ENCODE results near the gene CXCL8. TPM values are rescaled to one million over a fixed set of nuclear protein-coding genes. Genes with fewer than 3 reads are reported as not detected.

Gene CXCL8
- polyA plus RNA-seq, 4 donors: 0.14 to 2.1 (median 0.34) TPM

- DNase-seq (ENCODE audit: low read depth in 4 of 4, low spot score in 2 of 4): no peak
Measured at GRCh38 chr4:73715659-73716058, 24.7 kb upstream of the CXCL8 start.

DNA sequence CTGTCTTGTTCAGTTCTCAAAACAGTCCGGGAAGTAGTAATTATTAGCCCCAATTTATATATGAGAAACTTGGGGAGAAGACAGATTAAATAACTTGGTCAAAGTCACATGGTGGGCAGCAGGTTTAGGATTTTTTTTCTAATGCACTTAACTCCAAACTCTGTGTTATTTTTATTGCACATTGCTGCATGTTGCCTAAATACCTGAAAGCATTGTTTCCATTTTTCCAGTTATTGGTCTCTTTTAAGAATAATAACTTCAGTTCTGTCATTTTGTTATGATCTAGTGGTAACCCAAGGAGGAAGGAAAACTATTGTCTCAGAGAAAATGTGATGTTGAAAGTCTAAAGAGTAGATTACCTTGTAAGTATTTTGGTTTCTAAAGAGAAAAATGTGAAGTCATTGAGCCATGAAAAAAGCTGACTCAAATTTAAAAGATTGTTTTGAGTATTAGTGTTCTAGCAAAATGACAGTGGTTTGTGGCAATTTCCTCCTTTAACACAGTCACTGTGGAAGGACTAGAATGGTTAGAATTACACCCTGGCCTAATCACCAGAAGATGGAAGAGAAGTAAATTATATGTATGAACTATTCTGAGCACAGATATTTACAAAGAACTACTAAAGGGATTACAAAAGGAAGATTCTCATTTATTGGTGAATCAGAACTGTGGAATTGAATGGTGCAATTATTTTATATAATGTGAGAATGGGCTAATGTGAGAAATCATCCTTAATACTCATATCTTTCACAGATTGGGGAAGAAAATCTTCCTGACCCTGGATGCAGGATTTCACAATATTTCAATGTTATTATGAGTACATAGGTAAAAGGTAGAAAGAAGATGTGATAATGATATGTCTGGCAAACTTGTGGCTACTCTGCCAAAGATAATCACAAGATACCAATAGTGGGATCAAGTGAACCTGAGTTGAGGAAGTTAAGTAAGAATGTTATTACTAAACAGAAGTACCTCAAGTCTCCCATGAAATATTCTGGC, 21.7 kb upstream of the CXCL8 start:
- no peak for DNase-seq (ENCODE audit: low read depth in 4 of 4, low spot score in 2 of 4)

- DNase-seq (ENCODE audit: low read depth in 4 of 4, low spot score in 2 of 4): no peak
Measured at GRCh38 chr4:73721435-73721834, 18.9 kb upstream of the CXCL8 start.

DNA sequence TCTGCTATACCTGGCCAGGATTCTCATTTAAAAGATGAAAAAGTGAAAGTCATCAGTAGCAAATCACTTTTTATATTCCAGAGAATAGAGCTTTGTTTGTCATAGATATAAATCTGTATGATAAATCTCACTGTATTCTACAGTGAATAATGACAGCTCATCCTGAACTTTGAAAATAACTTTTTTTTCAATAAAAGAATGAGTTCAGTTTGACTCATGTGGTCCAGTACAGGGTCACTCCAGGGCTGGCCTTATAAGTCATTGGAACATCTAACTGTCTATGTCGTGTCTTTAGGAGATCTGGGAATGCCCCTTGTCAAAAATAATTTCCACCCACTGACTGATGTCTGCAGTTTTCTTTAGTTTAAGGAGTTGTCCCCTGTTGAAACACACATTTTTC, 18.5 kb upstream of the CXCL8 start:
- no peak for DNase-seq (ENCODE audit: low read depth in 4 of 4, low spot score in 2 of 4)

DNA sequence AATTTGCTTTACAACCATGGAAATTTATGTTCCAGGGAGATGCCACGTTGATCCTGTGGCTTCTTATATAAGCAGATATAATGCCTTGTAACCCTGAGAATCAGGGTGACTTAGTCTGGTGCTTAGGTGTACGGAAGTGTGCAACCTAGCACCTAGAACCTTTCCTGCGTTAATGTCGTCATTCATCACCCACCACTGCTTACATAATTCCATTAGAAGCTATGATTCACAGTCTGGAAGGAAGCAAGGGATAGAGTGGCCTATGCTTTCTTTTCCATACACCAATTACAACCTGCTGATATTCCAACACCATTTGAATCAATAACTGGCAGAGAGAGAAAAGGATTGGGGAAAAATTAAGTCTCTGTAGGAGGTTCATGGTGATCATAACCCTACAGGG, 17.3 kb upstream of the CXCL8 start:
- DNase-seq (ENCODE audit: low read depth in 4 of 4, low spot score in 2 of 4): no peak

GRCh38 chr4:73723928-73724327, 16.4 kb upstream of the CXCL8 start:
- DNase-seq (ENCODE audit: low read depth in 4 of 4, low spot score in 2 of 4): no peak

DNA sequence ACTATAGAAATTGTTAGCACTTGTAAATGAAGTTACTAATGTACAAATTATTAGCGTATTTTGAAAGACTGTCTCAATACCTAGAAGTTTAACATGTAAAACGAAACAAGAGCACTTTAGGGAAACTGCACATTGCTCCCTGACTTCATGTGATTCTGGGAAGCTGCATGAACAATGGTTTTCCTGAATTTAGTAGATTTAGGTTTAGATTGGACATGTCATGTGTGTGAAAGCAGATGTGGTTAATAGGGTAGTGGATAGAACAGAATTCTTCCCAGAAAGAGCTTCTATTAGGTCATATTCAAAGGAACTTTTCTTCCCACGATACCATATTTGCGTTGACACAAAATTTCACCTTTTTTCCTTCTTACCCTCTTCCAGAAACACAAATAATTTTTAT, 14.9 kb upstream of the CXCL8 start:
- DNase-seq (ENCODE audit: low read depth in 4 of 4, low spot score in 2 of 4): no peak

DNA sequence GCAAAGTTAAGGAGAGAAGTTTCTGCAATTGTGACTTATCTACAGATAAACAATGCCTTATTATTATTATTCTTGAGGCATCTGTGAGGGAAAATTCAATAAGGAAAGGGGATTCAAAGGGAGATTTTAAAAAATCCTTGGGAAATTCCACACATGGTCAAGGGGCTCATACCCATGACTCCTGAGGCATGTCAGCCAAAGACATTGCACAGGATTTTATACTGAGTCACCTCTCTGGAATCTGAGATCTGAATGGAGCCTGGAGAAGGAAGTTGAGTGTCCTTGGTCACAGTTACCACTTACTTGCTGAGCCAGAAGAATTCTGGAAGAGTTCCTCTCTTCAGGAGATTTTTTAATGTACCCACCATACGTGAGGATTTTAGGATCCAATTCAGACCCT, 14.4 kb upstream of the CXCL8 start:
- no peak for DNase-seq (ENCODE audit: low read depth in 4 of 4, low spot score in 2 of 4)

- DNase-seq (ENCODE audit: low read depth in 4 of 4, low spot score in 2 of 4): no peak
Measured at GRCh38 chr4:73727685-73728084, 12.7 kb upstream of the CXCL8 start.

GRCh38 chr4:73728091-73728741, 12.2 kb upstream of the CXCL8 start:
- no peak for DNase-seq (ENCODE audit: low read depth in 4 of 4, low spot score in 2 of 4)

- DNase-seq (ENCODE audit: low read depth in 4 of 4, low spot score in 2 of 4): peak in 1 of 4 donors; percentile 44
Measured at GRCh38 chr4:73729534-73730165, 10.7 kb upstream of the CXCL8 start.

GRCh38 chr4:73730292-73730691, 10.1 kb upstream of the CXCL8 start:
- DNase-seq (ENCODE audit: low read depth in 4 of 4, low spot score in 2 of 4): no peak

DNA sequence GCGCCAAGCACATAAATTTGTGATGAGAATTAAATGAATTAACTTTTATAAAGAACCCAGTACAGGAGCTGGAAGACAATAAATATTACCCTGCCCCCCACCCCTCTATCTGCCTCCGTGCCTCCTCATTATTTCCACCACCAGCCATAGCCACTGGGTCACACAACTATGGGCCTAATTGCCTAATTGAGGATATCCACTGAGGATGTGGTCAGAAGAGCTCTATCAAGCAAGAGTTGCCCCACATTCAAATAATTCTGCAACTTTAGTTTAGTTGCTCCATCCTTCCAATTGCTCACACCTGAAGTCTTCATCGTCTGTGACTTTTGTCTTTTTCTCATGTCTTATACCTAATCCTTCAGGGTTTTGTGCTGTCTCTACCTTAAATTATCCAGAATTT, 9.5 kb upstream of the CXCL8 start:
- no peak for DNase-seq (ENCODE audit: low read depth in 4 of 4, low spot score in 2 of 4)

DNA sequence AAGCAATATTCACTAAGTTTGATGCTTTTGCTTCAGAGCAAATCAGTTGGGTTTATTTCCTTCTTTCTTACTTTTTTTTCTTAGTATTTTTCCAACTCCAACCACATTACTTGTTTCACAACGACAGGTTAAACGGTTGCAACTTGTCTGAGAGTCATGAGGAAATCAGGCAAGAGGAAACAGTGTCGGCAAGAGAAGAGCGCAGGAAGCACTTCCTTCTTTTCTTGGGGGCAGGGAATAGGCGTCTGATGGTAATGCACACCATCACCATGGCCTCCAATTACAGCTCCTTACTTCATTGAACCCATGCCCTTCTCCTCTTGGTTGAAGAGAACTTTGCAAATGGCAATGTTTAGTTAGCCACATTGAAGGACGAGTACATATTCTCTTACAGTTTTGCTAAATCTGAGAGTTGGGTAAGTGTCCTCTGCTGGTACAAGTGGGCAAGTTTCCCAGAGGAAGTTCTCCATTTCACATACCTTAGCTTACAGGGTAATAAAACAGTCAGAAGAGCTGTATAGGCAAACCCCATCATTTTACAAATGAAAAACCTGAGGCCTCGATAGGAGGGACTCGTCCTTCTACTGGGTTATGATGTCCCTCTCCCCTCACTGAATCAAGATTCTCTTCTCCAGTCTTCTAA, 8.3 kb upstream of the CXCL8 start:
- DNase-seq (ENCODE audit: low read depth in 4 of 4, low spot score in 2 of 4): no peak

DNA sequence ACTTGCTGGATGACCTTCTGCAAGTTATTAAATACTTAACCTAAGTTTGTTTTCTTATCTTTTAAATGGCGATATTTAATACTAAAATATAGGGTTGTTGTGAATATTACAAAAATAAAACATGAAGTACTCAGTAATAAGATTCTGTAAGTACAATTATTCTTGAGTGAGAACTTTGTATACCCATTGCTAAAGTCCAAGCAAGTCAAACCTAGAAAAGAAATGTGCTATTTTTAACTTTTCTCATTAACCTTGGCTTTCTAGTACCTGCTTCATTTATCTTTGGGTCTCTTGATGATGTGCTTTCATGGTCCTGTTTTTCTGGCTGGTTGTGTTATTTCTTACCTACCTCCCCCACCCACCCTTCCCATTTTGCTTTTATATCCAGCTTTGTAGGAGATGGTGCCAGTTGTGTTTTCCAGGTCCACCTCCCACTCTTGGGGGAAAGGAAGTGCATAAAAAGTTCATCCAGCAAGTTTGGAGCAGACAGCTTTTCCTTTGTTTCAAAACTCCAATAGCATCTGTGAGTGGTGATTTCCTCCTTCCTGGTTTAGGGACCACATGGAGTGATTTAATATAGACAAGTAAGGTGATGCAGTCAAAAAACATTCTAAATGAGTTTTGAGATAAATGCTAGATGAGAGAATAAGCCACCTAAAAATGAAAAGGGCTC, 7.5 kb upstream of the CXCL8 start:
- no peak for DNase-seq (ENCODE audit: low read depth in 4 of 4, low spot score in 2 of 4)

DNA sequence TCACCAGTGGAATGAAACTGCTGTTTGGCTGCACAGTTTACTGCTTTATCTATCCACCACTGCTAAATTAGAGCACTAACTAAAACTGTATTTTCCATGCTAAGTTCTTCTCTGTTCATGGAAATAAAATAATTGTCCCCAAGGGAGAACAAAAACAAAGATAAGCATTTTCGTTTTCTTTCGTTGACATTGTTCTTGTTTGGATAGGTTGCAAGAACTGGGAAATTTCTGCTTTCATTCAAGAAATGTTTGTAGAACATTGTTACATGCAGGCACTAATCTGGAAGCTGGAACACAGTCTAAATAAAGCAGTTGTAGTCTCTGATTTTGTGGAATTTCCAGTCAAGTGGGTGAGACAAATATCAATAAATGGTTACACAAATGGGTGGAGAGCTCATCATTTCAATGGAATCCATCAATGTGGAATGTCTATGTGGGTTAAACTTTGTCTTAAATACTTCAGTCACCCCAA, 5.8 kb upstream of the CXCL8 start:
- DNase-seq (ENCODE audit: low read depth in 4 of 4, low spot score in 2 of 4): no peak

GRCh38 chr4:73735231-73735630, 5.1 kb upstream of the CXCL8 start:
- DNase-seq (ENCODE audit: low read depth in 4 of 4, low spot score in 2 of 4): no peak

GRCh38 chr4:73741031-73741749, 821 bp downstream of the CXCL8 start:
- no peak for DNase-seq (ENCODE audit: low read depth in 4 of 4, low spot score in 2 of 4)

GRCh38 chr4:73741750-73742489, 1.6 kb downstream of the CXCL8 start:
- no peak for DNase-seq (ENCODE audit: low read depth in 4 of 4, low spot score in 2 of 4)
